ENCODE data around the gene CYTH1.

DNA sequence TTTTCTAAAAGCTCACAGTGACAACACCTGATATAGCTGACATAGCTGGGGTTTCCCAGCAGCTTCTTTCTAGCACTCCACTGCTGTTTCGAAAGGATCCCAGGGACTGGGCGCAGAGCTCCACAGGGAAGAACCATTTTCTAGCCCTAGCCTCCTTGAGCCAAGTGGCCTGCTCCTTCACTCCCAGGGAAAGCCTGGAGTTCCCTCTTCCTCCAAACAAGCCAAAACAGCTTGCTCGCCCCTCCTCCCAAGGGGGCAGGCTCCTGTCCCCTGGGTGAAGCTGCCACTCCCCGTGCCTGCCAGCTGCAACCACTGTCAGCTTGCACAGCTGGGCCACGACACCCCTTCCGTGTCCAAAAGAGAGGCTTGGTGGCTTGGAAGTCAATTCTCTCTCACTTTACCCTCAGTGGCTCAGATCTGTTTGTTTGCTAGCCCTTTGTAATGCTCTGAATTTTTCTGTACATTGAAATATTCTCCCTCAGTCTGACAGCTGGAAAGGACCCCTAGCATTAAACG lies 59.8 kb downstream of the CYTH1 start:
- no peak for TF ChIP-seq POLR2A (IDR thresholded peaks at IDR 0.05)
- TF ChIP-seq, protein P1, sequence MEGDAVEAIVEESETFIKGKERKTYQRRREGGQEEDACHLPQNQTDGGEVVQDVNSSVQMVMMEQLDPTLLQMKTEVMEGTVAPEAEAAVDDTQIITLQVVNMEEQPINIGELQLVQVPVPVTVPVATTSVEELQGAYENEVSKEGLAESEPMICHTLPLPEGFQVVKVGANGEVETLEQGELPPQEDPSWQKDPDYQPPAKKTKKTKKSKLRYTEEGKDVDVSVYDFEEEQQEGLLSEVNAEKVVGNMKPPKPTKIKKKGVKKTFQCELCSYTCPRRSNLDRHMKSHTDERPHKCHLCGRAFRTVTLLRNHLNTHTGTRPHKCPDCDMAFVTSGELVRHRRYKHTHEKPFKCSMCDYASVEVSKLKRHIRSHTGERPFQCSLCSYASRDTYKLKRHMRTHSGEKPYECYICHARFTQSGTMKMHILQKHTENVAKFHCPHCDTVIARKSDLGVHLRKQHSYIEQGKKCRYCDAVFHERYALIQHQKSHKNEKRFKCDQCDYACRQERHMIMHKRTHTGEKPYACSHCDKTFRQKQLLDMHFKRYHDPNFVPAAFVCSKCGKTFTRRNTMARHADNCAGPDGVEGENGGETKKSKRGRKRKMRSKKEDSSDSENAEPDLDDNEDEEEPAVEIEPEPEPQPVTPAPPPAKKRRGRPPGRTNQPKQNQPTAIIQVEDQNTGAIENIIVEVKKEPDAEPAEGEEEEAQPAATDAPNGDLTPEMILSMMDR (IDR thresholded peaks at IDR 0.05), result no peak

All from Peyer's patch (tissue), 4 donors.